ENCODE data around the gene FSHB.

- TF ChIP-seq CTCF (IDR thresholded peaks at IDR 0.05), result no peak
- no peak for TF ChIP-seq POLR2A (IDR thresholded peaks at IDR 0.05)
Measured at GRCh38 chr11:30192620-30193019, 38.2 kb upstream of the FSHB start.
